Neural cell (in vitro differentiated cells): ENCODE results near the gene SLC25A48. TPM values are rescaled to one million over a fixed set of nuclear protein-coding genes. Genes with fewer than 3 reads are reported as not detected.

Source experiments
- H2AFZ ChIP-seq: fragments of 200-600, 300-800 bp; sonication (generic), shearing (Covaris generic); 2 replicates; pipeline ENCODE4 v1.6.0; 2014; ENCODE audit warnings: low read depth, mild to moderate bottlenecking, antibody characterized with exemption, low read length, moderate library complexity
- H3F3A ChIP-seq: fragments of 200-600 bp; shearing (Covaris generic); 2 replicates; pipeline ENCODE4 v1.6.1; 2016; ENCODE audit warnings: mild to moderate bottlenecking, moderate library complexity, mixed read lengths, antibody characterized with exemption, low read length; ENCODE audit not compliant: insufficient read depth, poor library complexity, severe bottlenecking
- H3K27ac ChIP-seq: fragments of 200-600, 300-800 bp; sonication (generic), shearing (Covaris generic); 2 replicates; pipeline ENCODE4 v1.5.1; 2014; ENCODE audit warnings: mild to moderate bottlenecking, low read length, moderate library complexity
- H3K27me3 ChIP-seq: fragments of 300-800, 200-600 bp; sonication (generic), shearing (Covaris generic); 2 replicates; pipeline ENCODE4 v1.6.0; 2014; ENCODE audit warnings: mild to moderate bottlenecking, low read depth, low read length, moderate library complexity; ENCODE audit not compliant: insufficient read depth
- H3K36me3 ChIP-seq: fragments of 300-800, 200-600 bp; sonication (generic), shearing (Covaris generic); 2 replicates; pipeline ENCODE4 v1.5.1; 2014; ENCODE audit warnings: mild to moderate bottlenecking, antibody characterized with exemption, low read length, moderate library complexity; ENCODE audit not compliant: insufficient read depth
- H3K4me2 ChIP-seq: fragments of 300-800, 200-600 bp; sonication (generic), shearing (Covaris generic); 2 replicates; pipeline ENCODE4 v1.6.0; 2014; ENCODE audit warnings: mild to moderate bottlenecking, low read length
- H3K4me3 ChIP-seq: fragments of 300-800, 200-600 bp; sonication (generic), shearing (Covaris generic); 2 replicates; pipeline ENCODE4 v1.5.1; 2014; ENCODE audit warnings: mild to moderate bottlenecking, low read length, moderate library complexity
- H3K79me2 ChIP-seq: fragments of 200-600 bp; shearing (Covaris generic); replicated peaks from 2 replicates; pipeline ENCODE4 v1.6.0; 2014; ENCODE audit warnings: mild to moderate bottlenecking, low read length, moderate library complexity; ENCODE audit not compliant: insufficient read depth
- H3K9ac ChIP-seq: fragments of 300-800, 200-600 bp; sonication (generic), shearing (Covaris generic); 2 replicates; pipeline ENCODE4 v1.6.1; 2016; ENCODE audit warnings: mild to moderate bottlenecking, low read length, mixed read lengths
- H3K9me2 ChIP-seq: fragments of 200-600 bp; shearing (Covaris generic); 2 replicates; pipeline ENCODE4 v1.6.1; 2016; ENCODE audit warnings: mild to moderate bottlenecking, low read length, mixed read lengths; ENCODE audit not compliant: insufficient read depth
- H3K9me3 ChIP-seq: fragments of 200-600, 300-800 bp; sonication (generic), shearing (Covaris generic); 2 replicates; pipeline ENCODE4 v1.6.1; 2016; ENCODE audit warnings: mild to moderate bottlenecking, mixed run types, low read length, moderate library complexity, mixed read lengths
- H4K20me1 ChIP-seq: fragments of 200-600 bp; shearing (Covaris generic); 2 replicates; pipeline ENCODE4 v1.6.1; 2016; ENCODE audit warnings: mild to moderate bottlenecking, mixed run types; ENCODE audit not compliant: insufficient read depth
- EP300 ChIP-seq: fragments of 450-650 bp; conservative IDR thresholded peaks from 2 replicates; pipeline ENCODE4 v1.6.1; 2014; ENCODE audit warnings: antibody characterized with exemption, mild to moderate bottlenecking, moderate library complexity; ENCODE audit not compliant: poor library complexity, severe bottlenecking
- EZH2 ChIP-seq: fragments of 200-600, 300-800 bp; shearing (Covaris generic), sonication (generic); IDR thresholded peaks from 2 replicates; pipeline ENCODE4 v1.6.1; 2014; ENCODE audit warnings: antibody characterized with exemption, low read length, borderline replicate concordance, mild to moderate bottlenecking; ENCODE audit not compliant: insufficient read depth, poor library complexity, severe bottlenecking
- MXI1 ChIP-seq: fragments of 450-650 bp; conservative IDR thresholded peaks from 2 replicates; pipeline ENCODE4 v1.6.1; 2014; ENCODE audit warnings: antibody characterized with exemption, mild to moderate bottlenecking; ENCODE audit not compliant: poor library complexity, severe bottlenecking
- POLR2AphosphoS5 ChIP-seq: IDR thresholded peaks from 2 replicates; pipeline ENCODE4 v1.6.1; 2012
- RAD21 ChIP-seq: fragments of 450-650 bp; conservative IDR thresholded peaks from 2 replicates; pipeline ENCODE4 v1.6.1; 2014; ENCODE audit warnings: antibody characterized with exemption, mild to moderate bottlenecking, moderate library complexity
- SMC3 ChIP-seq: fragments of 450-650 bp; conservative IDR thresholded peaks from 2 replicates; pipeline ENCODE4 v1.6.1; 2014; ENCODE audit warnings: antibody characterized with exemption, mild to moderate bottlenecking, moderate library complexity; ENCODE audit not compliant: poor library complexity
- TAF1 ChIP-seq: IDR thresholded peaks from 2 replicates; pipeline ENCODE4 v1.6.1; 2012; ENCODE audit warnings: low read depth
- polyA plus RNA-seq: library from polyadenylated mRNA; depleted of rRNA; stranded (reverse); fragments of >200 nt; gene quantifications from 2 replicates; pipeline ENCODE4 v1.2.3, GENCODE V29; 2014
- TF ChIP-seq, protein P1 (sequence below): fragments of 450-650 bp; IDR thresholded peaks from 2 replicates; pipeline ENCODE4 v1.5.1; 2014; ENCODE audit warnings: antibody characterized with exemption, mild to moderate bottlenecking, moderate library complexity; ENCODE audit not compliant: poor library complexity, severe bottlenecking
- TF ChIP-seq, protein P2 (sequence below): IDR thresholded peaks from 2 replicates; pipeline ENCODE4 v1.6.1; 2012; ENCODE audit warnings: borderline replicate concordance

The SLC25A48 gene
- polyA plus RNA-seq, 1 donor from 2014 or later: 1.0 TPM

DNA sequence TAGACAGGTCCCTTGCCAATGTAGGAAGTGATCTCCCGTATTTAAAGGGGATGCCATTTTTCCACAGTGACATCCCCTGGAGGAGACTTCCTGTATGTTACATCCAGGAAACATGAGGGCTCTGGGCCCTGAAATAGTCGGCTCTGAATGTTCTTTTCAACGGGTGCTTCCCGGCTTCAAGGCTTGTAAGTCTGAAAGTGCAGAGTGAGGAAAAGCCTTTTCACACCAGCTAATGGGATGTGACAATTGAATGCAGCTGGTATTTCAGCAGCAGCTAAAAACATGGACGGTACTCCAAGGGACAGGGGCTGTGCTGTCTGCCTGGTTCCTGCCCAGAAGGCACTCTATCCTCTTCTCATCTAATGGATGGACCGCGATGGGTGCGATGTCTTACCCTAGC, 59.8 kb downstream of the SLC25A48 start:
- Histone ChIP-seq H3F3A (no peaks in the 10 kb centered on the region), H3K9me3 (no peaks in the 10 kb centered on the region), H3K36me3 (no peaks in the 10 kb centered on the region)

DNA sequence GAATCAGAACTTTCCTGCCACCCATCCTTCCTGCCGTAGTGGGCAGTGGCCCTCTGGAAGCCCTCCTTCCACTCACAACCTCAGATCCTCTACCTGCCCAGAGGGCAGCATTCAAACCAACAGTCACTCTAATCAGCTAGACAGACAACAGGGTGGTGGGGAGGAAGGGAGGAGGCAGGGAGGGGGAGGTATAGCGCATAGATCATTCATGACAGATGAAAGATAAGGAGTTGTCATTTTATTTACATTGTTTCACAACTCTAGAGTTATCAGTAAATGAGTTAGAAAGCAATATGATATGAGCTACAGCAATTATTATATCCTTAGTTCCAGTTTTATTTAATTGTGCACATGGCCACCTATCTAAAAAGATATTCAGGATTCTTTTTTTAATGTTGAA, 60.3 kb downstream of the SLC25A48 start:
- TF ChIP-seq MXI1: no peak
- no peak for TF ChIP-seq POLR2AphosphoS5
- TF ChIP-seq, protein P1, sequence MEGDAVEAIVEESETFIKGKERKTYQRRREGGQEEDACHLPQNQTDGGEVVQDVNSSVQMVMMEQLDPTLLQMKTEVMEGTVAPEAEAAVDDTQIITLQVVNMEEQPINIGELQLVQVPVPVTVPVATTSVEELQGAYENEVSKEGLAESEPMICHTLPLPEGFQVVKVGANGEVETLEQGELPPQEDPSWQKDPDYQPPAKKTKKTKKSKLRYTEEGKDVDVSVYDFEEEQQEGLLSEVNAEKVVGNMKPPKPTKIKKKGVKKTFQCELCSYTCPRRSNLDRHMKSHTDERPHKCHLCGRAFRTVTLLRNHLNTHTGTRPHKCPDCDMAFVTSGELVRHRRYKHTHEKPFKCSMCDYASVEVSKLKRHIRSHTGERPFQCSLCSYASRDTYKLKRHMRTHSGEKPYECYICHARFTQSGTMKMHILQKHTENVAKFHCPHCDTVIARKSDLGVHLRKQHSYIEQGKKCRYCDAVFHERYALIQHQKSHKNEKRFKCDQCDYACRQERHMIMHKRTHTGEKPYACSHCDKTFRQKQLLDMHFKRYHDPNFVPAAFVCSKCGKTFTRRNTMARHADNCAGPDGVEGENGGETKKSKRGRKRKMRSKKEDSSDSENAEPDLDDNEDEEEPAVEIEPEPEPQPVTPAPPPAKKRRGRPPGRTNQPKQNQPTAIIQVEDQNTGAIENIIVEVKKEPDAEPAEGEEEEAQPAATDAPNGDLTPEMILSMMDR: no peak
- TF ChIP-seq TAF1: no peak
- TF ChIP-seq EZH2: no peak
- TF ChIP-seq EP300: no peak
- no peak for TF ChIP-seq RAD21
- TF ChIP-seq SMC3: no peak
- TF ChIP-seq, protein P2, sequence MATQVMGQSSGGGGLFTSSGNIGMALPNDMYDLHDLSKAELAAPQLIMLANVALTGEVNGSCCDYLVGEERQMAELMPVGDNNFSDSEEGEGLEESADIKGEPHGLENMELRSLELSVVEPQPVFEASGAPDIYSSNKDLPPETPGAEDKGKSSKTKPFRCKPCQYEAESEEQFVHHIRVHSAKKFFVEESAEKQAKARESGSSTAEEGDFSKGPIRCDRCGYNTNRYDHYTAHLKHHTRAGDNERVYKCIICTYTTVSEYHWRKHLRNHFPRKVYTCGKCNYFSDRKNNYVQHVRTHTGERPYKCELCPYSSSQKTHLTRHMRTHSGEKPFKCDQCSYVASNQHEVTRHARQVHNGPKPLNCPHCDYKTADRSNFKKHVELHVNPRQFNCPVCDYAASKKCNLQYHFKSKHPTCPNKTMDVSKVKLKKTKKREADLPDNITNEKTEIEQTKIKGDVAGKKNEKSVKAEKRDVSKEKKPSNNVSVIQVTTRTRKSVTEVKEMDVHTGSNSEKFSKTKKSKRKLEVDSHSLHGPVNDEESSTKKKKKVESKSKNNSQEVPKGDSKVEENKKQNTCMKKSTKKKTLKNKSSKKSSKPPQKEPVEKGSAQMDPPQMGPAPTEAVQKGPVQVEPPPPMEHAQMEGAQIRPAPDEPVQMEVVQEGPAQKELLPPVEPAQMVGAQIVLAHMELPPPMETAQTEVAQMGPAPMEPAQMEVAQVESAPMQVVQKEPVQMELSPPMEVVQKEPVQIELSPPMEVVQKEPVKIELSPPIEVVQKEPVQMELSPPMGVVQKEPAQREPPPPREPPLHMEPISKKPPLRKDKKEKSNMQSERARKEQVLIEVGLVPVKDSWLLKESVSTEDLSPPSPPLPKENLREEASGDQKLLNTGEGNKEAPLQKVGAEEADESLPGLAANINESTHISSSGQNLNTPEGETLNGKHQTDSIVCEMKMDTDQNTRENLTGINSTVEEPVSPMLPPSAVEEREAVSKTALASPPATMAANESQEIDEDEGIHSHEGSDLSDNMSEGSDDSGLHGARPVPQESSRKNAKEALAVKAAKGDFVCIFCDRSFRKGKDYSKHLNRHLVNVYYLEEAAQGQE: no peak

More for the DNA sequence above, 59.8 kb downstream of the SLC25A48 start:
- H3K27me3 ChIP-seq: no peaks in the 10 kb centered on the region
- no peak overlapping the region for H3K4me2 ChIP-seq
- no peak for TF ChIP-seq EP300
- no peak for TF ChIP-seq POLR2AphosphoS5
- TF ChIP-seq TAF1: no peak
- TF ChIP-seq, protein P1: no peak
- no peak for TF ChIP-seq MXI1
- no peak for TF ChIP-seq EZH2
- TF ChIP-seq, protein P2: no peak
- TF ChIP-seq SMC3: no peak
- TF ChIP-seq RAD21: no peak
- H4K20me1 ChIP-seq: no peaks in the 10 kb centered on the region
- no peaks in the 10 kb centered on the region for H3K9me2 ChIP-seq
- H2AFZ ChIP-seq: no peak overlapping the region
- H3K79me2 ChIP-seq: no peaks in the 10 kb centered on the region
- no peak overlapping the region for H3K4me3 ChIP-seq
- no peak overlapping the region for H3K27ac ChIP-seq
- no peak overlapping the region for H3K9ac ChIP-seq

More for the DNA sequence above, 60.3 kb downstream of the SLC25A48 start:
- no peak overlapping the region for H2AFZ ChIP-seq
- H3K9ac ChIP-seq: no peak overlapping the region
- no peak overlapping the region for H3K4me2 ChIP-seq
- H3F3A ChIP-seq: no peaks in the 10 kb centered on the region
- H3K36me3 ChIP-seq: no peaks in the 10 kb centered on the region
- no peaks in the 10 kb centered on the region for H3K79me2 ChIP-seq
- H3K27me3 ChIP-seq: no peaks in the 10 kb centered on the region
- no peaks in the 10 kb centered on the region for H4K20me1 ChIP-seq
- no peak overlapping the region for H3K4me3 ChIP-seq
- no peak overlapping the region for H3K27ac ChIP-seq
- no peaks in the 10 kb centered on the region for H3K9me3 ChIP-seq
- no peaks in the 10 kb centered on the region for H3K9me2 ChIP-seq
